ENCODE results near the gene MACROD2.

Gene MACROD2

DNA sequence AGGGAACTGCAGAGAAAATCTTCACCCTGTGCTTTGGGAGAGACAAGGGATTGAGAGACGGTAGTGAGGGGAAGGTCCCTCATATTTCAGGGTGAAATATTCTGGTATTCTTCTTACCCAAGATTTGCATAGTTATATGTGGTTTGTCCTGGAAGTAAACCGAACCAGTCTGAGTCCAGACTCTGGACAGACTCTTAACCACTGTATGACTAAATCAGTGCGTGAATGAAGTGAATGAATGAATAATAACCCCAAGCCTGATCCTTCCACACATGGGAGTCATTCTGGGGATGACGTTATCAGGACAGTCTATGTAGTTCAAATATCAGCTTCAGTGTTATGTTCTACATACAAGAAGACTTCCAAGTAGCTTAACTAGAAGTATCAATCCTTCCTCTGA lies 1887.2 kb downstream of the MACROD2 start:
- peak; percentile 31 for DNase-seq (ENCODE audit: low read depth)
- TF ChIP-seq, protein P1, sequence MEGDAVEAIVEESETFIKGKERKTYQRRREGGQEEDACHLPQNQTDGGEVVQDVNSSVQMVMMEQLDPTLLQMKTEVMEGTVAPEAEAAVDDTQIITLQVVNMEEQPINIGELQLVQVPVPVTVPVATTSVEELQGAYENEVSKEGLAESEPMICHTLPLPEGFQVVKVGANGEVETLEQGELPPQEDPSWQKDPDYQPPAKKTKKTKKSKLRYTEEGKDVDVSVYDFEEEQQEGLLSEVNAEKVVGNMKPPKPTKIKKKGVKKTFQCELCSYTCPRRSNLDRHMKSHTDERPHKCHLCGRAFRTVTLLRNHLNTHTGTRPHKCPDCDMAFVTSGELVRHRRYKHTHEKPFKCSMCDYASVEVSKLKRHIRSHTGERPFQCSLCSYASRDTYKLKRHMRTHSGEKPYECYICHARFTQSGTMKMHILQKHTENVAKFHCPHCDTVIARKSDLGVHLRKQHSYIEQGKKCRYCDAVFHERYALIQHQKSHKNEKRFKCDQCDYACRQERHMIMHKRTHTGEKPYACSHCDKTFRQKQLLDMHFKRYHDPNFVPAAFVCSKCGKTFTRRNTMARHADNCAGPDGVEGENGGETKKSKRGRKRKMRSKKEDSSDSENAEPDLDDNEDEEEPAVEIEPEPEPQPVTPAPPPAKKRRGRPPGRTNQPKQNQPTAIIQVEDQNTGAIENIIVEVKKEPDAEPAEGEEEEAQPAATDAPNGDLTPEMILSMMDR (conservative IDR thresholded peaks at IDR 0.05; ENCODE audit: control insufficient read depth, insufficient read depth, low read depth, low read length): no peak
- H3K4me3 ChIP-seq (ENCODE audit: control insufficient read depth, low read depth, low read length): no peak overlapping the region

DNA sequence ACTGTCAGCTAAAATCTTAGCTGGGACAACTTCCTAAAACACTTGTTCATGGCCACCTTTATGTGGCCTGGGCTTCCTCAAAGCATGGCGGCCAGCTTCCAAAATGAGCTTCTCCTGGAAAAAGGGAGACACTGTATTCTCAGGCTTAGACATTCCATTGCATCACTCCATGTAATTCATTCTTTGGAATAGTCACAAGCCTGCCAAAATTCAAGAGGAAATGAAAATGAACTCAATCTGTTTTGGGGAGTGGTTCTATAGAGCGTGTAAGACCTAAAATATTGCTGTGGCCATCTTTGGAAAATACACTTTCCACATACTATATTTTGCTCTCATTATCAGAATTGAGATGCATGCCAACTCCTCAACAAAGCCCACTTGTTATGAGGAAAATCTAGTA lies 1890.9 kb downstream of the MACROD2 start:
- H3K4me3 ChIP-seq (ENCODE audit: control insufficient read depth, low read depth, low read length): no peak overlapping the region
- no peak for DNase-seq (ENCODE audit: low read depth)

DNA sequence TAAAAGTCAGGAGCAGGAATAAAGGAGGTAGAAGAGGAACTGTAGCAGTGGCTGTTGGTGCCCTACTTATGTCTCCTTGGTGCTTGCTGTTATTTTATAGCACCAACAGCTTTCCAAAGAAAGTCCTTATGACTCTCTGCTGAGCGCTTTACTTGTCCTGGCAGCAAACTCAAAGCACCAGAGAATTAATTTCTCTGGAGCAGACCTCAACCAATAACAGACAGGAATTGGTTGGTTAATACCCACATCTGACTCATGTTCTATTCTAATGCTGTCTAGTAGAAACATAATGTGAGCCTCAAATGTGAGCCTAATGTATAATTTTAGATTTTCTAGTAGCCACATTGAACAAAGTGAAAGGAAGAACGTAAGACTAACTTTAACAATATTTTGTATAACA lies 1892.1 kb downstream of the MACROD2 start:
- H3K4me3 ChIP-seq (ENCODE audit: control insufficient read depth, low read depth, low read length): no peak overlapping the region
- DNase-seq (ENCODE audit: low read depth): no peak
- TF ChIP-seq, protein P1 (conservative IDR thresholded peaks at IDR 0.05; ENCODE audit: control insufficient read depth, insufficient read depth, low read depth, low read length): no peak

More for the DNA sequence above, 1890.9 kb downstream of the MACROD2 start:
- TF ChIP-seq, protein P1 (conservative IDR thresholded peaks at IDR 0.05; ENCODE audit: control insufficient read depth, insufficient read depth, low read depth, low read length): no peak

DNA sequence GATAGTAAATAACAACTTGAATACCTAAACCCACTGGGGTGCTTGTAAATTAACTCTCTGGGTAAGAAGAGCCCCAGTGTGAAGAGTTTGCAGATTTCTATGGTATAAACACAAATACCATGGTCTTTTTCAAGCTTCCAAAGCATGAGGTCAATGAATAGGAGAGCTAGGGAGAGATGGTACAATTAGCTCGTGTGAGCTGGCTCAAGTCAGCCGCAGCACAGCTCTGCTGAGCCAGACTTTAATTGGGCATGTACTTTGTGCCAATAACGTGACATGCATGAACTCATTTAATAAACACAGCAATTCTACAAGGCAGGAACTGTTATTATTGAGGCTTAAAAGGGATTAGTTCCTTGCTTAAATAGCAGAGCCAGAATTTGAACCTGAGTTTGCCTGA lies 1893.7 kb downstream of the MACROD2 start:
- TF ChIP-seq, protein P1 (conservative IDR thresholded peaks at IDR 0.05; ENCODE audit: control insufficient read depth, insufficient read depth, low read depth, low read length): no peak
- no peak for DNase-seq (ENCODE audit: low read depth)
- no peak overlapping the region for H3K4me3 ChIP-seq (ENCODE audit: control insufficient read depth, low read depth, low read length)

DNA sequence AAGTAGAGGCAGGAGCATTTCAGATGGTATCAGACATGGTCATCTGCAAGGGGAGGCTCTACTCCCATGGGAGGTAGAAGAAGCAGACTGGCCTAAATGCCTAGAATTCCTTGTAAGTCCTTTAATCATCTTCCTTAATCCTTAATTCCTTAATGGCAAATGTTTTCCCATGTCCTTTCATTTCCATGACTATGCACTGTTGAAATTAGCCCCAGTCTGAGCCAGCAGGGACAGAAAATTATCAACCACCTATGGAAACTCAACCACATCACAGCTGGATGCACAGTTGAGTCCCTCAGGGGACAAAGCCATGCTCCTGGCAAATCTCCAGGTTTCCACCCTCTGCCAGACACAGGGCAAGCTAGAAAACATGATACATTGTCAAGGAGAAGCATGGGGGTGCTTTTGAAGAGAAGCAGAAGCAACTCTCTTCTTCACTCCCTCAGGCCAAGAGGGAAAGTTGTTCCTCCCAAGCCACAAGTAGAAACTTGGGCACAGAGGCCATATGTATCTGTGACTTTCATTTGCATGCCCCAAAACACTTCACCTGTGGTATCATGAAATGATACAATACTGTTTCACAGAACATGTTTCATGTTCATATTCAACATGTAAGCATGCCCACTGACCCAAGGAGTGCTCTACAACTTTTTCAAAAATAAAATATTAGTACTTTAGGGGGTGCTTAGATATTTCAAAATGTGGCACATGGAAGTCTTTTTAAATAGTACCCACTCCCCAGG lies 1894.4 kb downstream of the MACROD2 start:
- no peak for DNase-seq (ENCODE audit: low read depth)
- H3K4me3 ChIP-seq (ENCODE audit: control insufficient read depth, low read depth, low read length): no peak overlapping the region
- TF ChIP-seq, protein P1 (conservative IDR thresholded peaks at IDR 0.05; ENCODE audit: control insufficient read depth, insufficient read depth, low read depth, low read length): no peak

DNA sequence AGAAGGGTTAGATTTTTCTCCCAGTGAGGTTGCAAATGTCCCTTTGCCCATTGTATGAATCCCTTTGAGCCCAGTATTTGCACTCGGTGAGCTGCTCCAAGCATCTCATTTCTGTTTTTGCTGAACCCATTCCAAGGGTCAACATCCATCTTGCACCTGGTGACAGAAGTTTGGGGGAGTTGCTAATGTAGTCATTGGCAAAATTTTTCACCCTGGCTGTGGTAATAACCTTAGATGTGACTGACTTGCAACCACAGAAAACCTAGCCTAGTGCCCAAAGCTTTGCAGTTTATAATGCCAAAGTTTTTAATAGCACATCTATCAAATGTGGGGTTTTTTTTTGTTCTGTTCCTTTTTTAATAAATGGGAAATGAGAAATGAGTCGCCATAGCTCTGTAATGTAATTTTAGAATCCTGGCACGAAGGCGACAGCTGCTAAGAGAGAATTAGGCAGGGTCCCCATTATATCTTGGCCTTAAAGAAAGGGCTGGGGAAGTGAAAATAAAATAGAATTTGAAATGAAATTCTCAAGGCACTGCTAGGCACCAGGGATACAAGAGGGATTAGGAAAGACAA lies 1895.2 kb downstream of the MACROD2 start:
- no peak for DNase-seq (ENCODE audit: low read depth)
- H3K4me3 ChIP-seq (ENCODE audit: control insufficient read depth, low read depth, low read length): no peak overlapping the region

More for the DNA sequence above, 1895.2 kb downstream of the MACROD2 start:
- TF ChIP-seq, protein P1 (conservative IDR thresholded peaks at IDR 0.05; ENCODE audit: control insufficient read depth, insufficient read depth, low read depth, low read length): no peak
